Urothelium cell line (cell line): ENCODE measurements around the gene THUMPD3.
A peak's percentile ranks its signal among the peaks of the same experiment; 100 is the strongest.

Experiments used
- DNase-seq: peaks from one replicate; pipeline ENCODE4 v3.0.0; 2011; ENCODE audit warnings: low spot score, mixed read lengths
- FAIRE-seq: peaks from 2 replicates; lab custom pipeline; 2011; peaks lifted over from hg19 to GRCh38; lab: Jason Lieb, UNC

THUMPD3 gene

GRCh38 chr3:9396632-9397331 lies 33.9 kb downstream of the THUMPD3 start:
- FAIRE-seq, result peak; percentile 48
- DNase-seq, result peak; percentile 93

- DNase-seq, result peak; percentile 96
- no peak for FAIRE-seq
These were observed 34.6 kb downstream of the THUMPD3 start, which contains the start of gene SETD5 for GRCh38 chr3:9397332-9397905. Gene SETD5 (plus strand): TSS chr3:9397615. CDS start chr3:9428939, 31,324 bp downstream.

- FAIRE-seq (peak; percentile 23), DNase-seq (peak; percentile 11)
These were observed 35.2 kb downstream of the THUMPD3 start for GRCh38 chr3:9397906-9398699.

GRCh38 chr3:9398700-9399336 lies 36.0 kb downstream of the THUMPD3 start:
- no peak for FAIRE-seq
- DNase-seq, result no peak

- DNase-seq (no peak), FAIRE-seq (no peak)
These were observed 36.5 kb downstream of the THUMPD3 start for GRCh38 chr3:9399337-9399703.

GRCh38 chr3:9399746-9400145 lies 36.9 kb downstream of the THUMPD3 start:
- DNase-seq (peak; percentile 53), FAIRE-seq (no peak)

GRCh38 chr3:9400616-9401015 lies 37.8 kb downstream of the THUMPD3 start:
- DNase-seq, result no peak
- FAIRE-seq, result no peak

- DNase-seq (no peak), FAIRE-seq (no peak)
These were observed 39.1 kb downstream of the THUMPD3 start for GRCh38 chr3:9401986-9402385.

- FAIRE-seq, result no peak
- DNase-seq, result no peak
These were observed 39.8 kb downstream of the THUMPD3 start for GRCh38 chr3:9402410-9403228.

- DNase-seq (no peak), FAIRE-seq (no peak)
These were observed 40.6 kb downstream of the THUMPD3 start for GRCh38 chr3:9403463-9403862.

- no peak for DNase-seq
- no peak for FAIRE-seq
These were observed 41.8 kb downstream of the THUMPD3 start for GRCh38 chr3:9404680-9405079.

- FAIRE-seq (no peak), DNase-seq (no peak)
These were observed 42.9 kb downstream of the THUMPD3 start for GRCh38 chr3:9405756-9406155.

GRCh38 chr3:9406856-9407626 lies 44.2 kb downstream of the THUMPD3 start:
- DNase-seq (no peak), FAIRE-seq (no peak)

GRCh38 chr3:9408061-9408460 lies 45.2 kb downstream of the THUMPD3 start:
- no peak for DNase-seq

GRCh38 chr3:9408546-9408945 lies 45.7 kb downstream of the THUMPD3 start:
- DNase-seq (no peak), FAIRE-seq (no peak)

More at GRCh38 chr3:9408061-9408460, 45.2 kb downstream of the THUMPD3 start:
- FAIRE-seq, result no peak

GRCh38 chr3:9409981-9410854 lies 47.4 kb downstream of the THUMPD3 start:
- FAIRE-seq (no peak), DNase-seq (no peak)

- DNase-seq, result no peak
- FAIRE-seq, result no peak
These were observed 48.4 kb downstream of the THUMPD3 start for GRCh38 chr3:9411302-9411701.

GRCh38 chr3:9412293-9412692 lies 49.4 kb downstream of the THUMPD3 start:
- FAIRE-seq, result no peak
- DNase-seq, result no peak

- FAIRE-seq (no peak), DNase-seq (no peak)
These were observed 52.0 kb downstream of the THUMPD3 start for GRCh38 chr3:9414826-9415225.
